AG08396 (cell line): Measurements from ENCODE around the gene CENPX.
A peak's percentile ranks its signal among the peaks of the same experiment; 100 is the strongest.

Source experiments
- DNase-seq: peaks from one replicate; pipeline ENCODE4 v3.0.0; 2012; ENCODE audit warnings: low spot score, mixed read lengths

CENPX gene

GRCh38 chr17:82055023-82055964 lies 32.6 kb upstream of the CENPX start:
- DNase-seq, result no peak

- no peak for DNase-seq
Observed at GRCh38 chr17:82054351-82055022, 31.8 kb upstream of the CENPX start.

DNA sequence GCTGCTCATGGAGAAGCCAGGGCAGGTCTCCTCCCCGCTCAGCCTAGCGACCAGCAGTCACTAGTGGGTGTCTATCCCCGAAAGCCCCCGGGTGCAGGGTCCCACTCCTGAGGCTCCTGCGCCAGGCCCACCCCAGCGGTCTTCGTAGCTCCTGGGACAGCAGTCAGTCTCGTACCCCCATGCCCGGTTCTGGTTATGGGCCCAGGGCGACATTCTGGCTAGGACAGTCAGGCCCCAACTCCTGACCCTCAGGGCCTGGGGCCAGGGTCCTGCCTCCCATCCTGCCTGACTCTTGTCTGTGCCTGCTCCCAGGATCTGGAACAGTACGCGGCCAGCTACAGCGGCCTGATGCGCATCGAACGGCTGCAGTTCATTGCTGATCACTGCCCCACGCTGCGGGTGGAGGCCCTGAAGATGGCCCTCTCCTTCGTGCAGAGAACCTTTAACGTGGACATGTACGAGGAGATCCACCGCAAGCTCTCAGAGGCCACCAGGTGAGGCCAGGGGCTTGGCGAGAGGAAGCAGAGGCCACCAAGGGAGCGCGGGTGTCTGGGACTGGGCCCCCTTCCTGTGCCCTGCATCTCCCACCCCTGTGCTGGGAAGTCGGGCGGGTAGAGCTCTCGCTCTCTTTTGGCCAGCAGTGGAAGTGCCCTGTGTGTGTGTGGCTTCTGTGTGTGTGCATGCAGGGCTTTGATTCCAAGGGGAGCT lies 31.0 kb upstream of the CENPX start:
- DNase-seq, result no peak

DNA sequence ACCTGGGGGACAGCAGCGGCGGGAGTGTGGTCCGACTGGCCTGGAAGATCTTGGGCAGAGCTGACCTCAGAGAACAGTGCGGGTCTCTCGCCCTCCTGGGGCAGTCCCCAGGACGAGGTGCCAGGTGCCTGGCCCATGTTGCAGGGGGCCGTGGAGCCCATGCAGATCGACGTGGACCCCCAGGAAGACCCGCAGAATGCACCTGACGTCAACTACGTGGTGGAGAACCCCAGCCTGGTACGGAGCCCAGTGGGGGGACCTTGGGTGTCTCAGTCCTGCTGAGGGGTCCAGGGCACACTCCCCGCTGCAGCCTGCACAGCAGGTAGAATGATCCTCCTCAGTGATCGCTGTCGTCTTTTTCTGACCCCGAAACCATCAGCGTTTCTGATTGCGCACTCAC lies 30.5 kb upstream of the CENPX start:
- no peak for DNase-seq

DNA sequence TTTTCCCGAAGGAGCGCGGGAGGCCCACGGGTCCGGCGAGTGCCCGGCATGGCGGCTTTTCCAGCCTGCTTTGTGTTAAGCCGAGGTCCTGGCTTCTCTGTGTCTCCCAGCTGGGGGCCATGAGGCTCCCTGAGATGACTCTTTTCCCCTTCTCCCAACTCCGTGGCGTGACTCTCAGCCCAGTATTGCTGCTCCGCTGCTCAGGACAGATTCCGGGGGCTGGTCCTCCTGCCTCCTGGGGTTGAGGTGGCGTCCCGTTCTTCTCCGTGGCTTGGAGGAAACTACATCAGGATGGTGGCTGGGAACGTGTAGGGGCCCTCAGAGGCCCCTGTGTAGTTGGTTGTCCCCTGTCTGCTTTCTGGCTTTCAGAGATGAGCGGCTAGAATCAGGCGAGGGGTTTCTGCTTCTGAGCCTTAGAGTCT lies 30.0 kb upstream of the CENPX start:
- no peak for DNase-seq

DNA sequence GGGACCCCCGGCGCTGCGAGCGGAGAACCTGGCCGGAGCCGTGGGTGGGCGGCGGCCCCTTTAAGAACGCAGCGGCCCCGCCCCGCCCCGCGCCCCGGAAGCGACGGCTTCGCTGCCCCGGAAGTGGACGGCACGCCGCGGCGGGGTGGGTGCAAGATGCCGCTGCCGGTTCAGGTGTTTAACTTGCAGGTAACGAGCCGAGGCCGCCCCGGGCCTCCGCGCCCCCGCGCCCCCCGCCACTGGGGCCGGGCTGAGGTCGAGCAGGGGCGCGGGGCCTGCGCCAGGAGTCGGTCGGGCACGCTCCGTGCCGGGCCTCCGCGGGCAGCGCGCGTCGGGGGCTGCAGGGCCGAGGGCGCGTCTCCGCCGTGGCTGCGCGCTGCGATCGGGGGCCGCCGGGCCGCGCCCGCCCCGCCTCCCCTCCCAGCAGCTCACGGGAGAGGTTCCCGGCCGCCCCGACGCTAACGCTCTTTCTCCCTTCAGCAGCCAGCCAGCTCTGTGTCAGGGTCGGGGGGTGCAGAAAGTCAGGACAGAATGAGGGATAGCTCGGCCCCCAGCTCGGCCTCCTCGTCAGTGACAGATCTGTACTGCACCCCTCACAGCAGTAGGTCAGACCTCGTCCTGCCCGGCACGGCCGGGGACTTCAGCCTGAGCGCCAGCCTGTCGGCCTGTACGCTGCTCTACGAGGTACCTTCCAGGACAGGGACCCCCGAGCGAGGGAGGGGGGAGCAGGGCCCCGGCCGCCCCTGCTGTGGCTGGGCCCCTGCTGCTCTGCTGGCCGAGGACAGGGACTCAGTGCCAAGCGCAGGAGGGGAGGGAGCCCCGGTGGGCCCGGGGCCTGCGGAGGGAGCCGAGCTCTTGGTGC lies 29.3 kb upstream of the CENPX start, which contains the start of the genes GPS1 and RFNG:
TSS of gene GPS1 (plus strand) at position 123 of the 862 bp plus-strand sequence. CDS start at position 157, 34 bp downstream.
TSS of gene RFNG (minus strand) at position 36 of the 862 bp plus-strand sequence. CDS start 45 bp downstream, outside the sequence.
- DNase-seq, result peak; percentile 92

GRCh38 chr17:82050761-82051641 lies 28.3 kb upstream of the CENPX start:
- DNase-seq, result no peak

DNA sequence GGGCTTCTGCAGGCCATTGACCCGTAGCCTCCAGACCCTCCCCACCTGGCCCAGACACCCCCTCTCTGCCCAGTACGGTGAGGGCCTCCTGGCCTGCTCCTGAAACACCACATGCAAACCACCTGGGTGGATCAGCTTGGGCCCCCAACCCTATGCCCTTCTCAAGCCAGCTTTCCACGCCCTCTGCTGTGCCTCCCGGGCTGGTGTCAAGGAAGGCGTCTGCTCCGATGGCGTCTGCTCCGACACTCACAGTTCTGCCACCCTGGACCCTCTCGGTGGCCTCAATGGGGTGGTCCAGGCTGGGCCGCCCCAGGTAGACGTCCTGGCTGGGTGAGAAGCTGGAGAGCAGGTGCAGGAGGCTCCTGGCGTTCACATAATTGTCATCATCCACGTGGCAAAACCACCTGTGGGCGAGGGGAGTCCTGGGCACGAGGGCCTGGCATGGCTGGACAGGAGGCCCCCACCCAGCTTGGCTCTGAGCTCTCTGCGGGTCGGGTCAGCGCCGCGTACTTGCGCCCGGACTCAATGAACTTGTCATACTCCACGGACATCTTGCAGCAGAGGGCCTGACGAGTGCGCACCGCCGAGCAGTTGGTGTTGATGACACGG lies 27.6 kb upstream of the CENPX start:
- DNase-seq, result no peak

DNA sequence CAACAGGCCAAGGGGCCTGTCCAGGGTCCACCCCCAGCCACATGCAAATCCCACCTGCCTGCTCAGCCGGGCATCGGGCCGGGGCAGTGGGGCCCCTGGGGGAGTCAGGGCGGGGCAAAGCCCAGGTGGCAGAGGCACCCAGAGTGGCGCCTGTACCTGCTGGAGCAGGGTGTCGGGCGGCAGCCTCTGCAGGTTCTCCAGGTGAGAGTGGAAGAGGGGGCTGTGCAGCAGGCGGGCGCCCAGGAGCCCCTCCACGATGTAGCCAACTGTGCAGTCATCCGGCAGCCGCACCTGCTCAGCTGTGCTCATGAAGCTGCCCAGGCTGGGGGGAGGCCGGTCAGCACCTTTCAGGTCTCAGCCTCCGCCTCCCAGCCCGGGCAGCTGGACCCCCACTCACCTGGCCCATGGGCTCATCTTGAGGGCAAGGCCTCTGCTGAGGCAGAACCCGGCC lies 26.9 kb upstream of the CENPX start:
- no peak for DNase-seq

- no peak for DNase-seq
Observed at GRCh38 chr17:82049106-82049505, 26.4 kb upstream of the CENPX start.

DNA sequence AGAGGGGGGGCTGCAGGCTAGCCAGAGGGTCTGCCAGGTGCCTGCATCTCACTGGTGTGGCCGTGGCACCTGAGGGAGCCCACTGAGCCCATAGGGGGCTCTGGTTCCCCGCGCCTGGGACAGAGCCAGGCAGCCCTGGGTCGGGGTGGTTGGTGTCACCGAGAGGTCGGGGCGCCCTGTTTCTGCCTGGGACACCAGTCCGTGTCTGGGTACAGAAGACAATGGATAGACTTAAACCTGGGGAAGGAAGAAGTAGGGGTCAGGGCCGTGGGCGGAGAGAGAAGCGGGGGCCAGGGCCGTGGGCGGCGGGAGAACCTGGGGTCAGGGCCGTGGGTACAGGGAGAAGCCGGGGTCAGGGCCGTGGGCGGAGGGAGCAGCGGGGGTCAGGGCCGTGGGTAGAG lies 25.9 kb upstream of the CENPX start:
- no peak for DNase-seq

DNA sequence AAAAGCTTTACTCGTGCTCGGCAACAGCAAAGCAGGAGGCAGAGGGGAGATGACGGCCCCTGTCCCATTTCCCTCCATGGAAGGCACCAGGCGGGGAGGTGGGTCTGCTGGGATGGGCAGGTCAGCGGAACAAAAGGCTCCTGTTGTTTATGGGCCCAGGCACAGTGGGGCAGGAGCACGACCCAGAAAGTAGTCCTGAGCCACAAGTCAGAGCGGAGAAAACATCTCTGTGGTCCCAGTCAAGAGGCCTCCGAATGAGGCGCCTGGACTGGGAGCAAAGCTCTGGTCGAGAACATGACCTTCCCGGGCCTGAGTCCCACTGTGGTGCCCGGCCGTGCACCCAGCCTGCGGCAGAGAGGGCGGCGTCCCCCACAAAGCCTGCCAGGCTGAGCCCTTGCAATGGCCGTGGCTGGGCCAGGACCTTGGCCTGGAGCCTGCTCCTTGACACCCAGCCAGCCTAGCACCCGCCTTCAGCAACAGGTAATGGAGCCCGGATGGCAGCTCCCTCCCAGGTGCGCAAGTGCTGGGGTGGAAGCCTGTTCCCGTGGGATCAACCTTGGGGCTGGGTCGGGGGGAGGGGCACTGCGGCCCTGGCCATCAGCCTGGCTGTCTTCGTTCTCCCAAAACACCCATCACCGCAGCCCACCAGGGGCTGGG lies 25.4 kb upstream of the CENPX start:
- no peak for DNase-seq

- no peak for DNase-seq
Observed at GRCh38 chr17:82047379-82047778, 24.7 kb upstream of the CENPX start.

GRCh38 chr17:82046903-82047302 lies 24.2 kb upstream of the CENPX start:
- DNase-seq, result no peak

DNA sequence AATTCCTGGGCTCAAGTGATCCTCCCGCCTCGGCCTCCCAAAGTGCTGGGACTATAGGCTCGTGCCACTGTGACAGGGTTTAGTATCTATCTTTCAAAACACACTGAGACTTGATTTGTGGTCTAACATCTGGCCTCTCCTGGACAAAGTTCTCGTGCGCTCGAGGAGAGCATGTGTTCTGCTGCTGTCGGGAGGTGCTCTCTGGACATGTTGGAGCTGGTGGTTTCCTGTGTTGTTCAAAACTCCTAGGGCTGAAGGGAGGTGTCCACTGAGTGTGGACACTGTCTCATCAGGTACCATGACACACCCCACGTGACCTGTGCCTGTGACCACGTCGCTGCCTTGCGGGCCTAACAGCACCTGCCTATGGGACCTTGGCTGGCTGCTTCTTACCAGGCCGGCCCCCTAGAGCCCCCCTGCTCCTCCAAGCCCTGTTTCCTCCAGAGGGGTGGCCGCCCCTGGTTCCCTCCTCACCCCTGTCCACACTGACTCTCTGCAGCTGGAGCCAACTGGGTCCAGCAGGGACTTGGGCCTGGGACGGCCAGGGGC lies 23.3 kb upstream of the CENPX start:
- no peak for DNase-seq

- DNase-seq, result no peak
Observed at GRCh38 chr17:82043507-82043906, 20.8 kb upstream of the CENPX start.

GRCh38 chr17:82042649-82043048 lies 20.0 kb upstream of the CENPX start:
- DNase-seq, result no peak

DNA sequence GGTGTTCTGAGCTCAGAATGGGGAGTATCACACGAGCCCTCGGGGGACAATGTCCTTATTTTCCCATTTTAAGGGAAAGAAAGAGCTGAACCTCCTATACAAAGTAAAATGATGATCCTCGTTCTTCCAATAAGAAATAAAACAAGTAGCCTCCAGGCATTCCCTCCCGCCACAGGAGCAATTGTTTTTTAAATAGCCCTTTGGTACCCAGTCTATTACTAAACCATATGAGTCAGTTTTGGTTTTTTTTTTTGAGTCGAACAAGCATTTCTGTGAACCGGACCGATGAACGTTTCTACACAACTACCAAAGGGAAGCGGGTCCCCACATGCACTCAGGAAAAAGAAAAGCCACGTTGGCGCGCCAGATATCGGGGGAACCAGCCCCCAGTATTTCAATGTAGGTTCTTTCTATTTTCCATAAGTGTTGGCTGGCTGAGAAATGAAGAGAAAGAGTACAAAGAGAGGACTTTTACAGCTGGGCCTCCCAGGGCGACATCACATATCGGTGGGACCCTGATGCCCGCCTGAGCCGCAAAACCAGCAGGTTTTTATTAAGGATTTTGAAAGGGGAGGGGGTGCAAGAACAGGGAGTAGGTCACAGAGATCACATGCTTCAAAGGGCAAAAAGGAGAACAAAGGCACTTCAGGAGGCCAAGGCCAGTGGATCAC lies 18.6 kb upstream of the CENPX start:
- no peak for DNase-seq
